ENCODE data around the gene PCYT1B. TPM values are rescaled to one million over a fixed set of nuclear protein-coding genes. Genes with fewer than 3 reads are reported as not detected.

PCYT1B gene
- total and polyA plus RNA-seq, 3 donors from 2014 or later, result 15.5 to 24.0 (median 23.9) TPM

DNA sequence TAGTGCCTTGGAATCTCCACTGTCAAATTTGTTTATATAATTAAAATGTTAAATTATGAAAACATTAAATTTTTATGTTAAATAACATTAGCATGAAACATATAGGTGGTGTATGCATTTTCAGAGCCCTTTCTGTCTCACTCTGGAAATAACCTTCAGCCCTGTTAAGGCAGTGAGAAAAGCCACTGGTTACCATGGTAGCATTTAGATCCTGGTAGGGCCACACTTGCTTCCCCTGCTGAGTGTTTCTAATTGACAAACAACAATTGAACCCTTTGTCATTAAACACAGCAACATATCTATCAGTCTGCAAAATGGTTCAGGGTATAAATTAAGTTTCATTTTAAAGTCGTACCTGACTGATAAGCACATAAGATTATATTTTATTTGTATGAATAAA is 118.5 kb downstream of the PCYT1B start:
- DNase-seq, result no peak
- Histone ChIP-seq H3K9me3 (no peaks in the 10 kb centered on the region), H3K27me3 (no peaks in the 10 kb centered on the region), H3K4me3 (no peak overlapping the region), H3K36me3 (ENCODE audit: low read depth, missing control alignments) (no peaks in the 10 kb centered on the region), H3K4me1 (no peaks in the 10 kb centered on the region), H3K27ac (no peak overlapping the region)
- TF ChIP-seq, protein P1, sequence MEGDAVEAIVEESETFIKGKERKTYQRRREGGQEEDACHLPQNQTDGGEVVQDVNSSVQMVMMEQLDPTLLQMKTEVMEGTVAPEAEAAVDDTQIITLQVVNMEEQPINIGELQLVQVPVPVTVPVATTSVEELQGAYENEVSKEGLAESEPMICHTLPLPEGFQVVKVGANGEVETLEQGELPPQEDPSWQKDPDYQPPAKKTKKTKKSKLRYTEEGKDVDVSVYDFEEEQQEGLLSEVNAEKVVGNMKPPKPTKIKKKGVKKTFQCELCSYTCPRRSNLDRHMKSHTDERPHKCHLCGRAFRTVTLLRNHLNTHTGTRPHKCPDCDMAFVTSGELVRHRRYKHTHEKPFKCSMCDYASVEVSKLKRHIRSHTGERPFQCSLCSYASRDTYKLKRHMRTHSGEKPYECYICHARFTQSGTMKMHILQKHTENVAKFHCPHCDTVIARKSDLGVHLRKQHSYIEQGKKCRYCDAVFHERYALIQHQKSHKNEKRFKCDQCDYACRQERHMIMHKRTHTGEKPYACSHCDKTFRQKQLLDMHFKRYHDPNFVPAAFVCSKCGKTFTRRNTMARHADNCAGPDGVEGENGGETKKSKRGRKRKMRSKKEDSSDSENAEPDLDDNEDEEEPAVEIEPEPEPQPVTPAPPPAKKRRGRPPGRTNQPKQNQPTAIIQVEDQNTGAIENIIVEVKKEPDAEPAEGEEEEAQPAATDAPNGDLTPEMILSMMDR (IDR thresholded peaks at IDR 0.05), result no peak
- TF ChIP-seq POLR2A (IDR thresholded peaks at IDR 0.05), result no peak
- intact Hi-C loops (cut with DNase I; ENCODE audit: low total_unique reads), result no loop called here
- WGBS, 2 donors, result 56 to 70% methylated on average over 1 of the region's 1 CpG

DNA sequence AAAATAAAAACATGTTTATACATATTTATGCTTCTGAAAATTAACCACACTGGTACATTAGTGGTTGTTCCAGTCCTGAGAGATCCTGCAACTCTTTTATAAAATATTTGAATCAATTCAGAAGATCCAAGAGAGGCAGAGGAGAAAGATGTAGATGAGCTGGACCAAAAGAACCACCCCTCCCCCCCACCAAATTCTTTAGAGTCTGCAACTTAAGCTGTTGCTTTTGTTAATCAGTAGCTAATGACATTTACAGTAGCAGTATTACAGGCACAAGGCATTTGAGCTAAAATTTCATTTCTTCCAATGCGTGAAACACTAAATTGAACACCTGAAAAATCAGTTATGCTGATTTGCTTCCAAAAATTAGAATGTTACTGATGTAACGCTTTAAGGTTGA is 120.5 kb downstream of the PCYT1B start:
- Histone ChIP-seq H3K27me3 (no peaks in the 10 kb centered on the region), H3K4me3 (no peak overlapping the region), H3K4me1 (no peaks in the 10 kb centered on the region), H3K36me3 (ENCODE audit: low read depth, missing control alignments) (no peaks in the 10 kb centered on the region), H3K27ac (no peak overlapping the region), H3K9me3 (no peaks in the 10 kb centered on the region)
- no peak for TF ChIP-seq POLR2A (IDR thresholded peaks at IDR 0.05)
- TF ChIP-seq, protein P1 (IDR thresholded peaks at IDR 0.05), result no peak
- intact Hi-C loops (cut with DNase I; ENCODE audit: low total_unique reads), result no loop called here
- no peak for DNase-seq
- 89 to 100% methylated on average over 2 of the region's 2 CpGs for WGBS, 2 donors

DNA sequence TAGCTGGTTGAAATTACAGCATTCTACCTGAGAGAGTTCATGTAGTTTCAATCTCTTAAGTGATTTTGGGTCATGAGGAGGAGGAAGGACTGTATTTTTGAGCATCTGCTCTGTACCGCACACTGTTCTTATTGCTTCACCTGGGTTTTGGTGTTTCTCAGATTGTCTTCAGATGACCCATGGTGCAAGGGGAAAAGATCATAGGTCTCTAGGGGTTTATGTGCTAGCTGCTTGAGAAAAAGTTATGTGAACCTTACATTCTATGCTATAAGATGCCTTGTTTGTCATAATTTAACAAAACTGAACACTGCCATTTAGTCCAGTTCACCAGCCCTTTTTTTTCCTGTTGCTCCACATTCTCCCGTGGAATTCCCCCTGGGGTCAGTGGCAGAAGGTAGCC is 121.7 kb downstream of the PCYT1B start:
- TF ChIP-seq POLR2A (IDR thresholded peaks at IDR 0.05), result no peak
- TF ChIP-seq, protein P1 (IDR thresholded peaks at IDR 0.05), result no peak
- Histone ChIP-seq H3K36me3 (ENCODE audit: low read depth, missing control alignments) (no peaks in the 10 kb centered on the region), H3K9me3 (no peaks in the 10 kb centered on the region), H3K27ac (no peak overlapping the region), H3K4me1 (no peaks in the 10 kb centered on the region), H3K27me3 (no peaks in the 10 kb centered on the region), H3K4me3 (no peak overlapping the region)
- 63 to 75% methylated on average over 2 of the region's 2 CpGs for WGBS, 2 donors
- DNase-seq, result no peak
- intact Hi-C loops (cut with DNase I; ENCODE audit: low total_unique reads), result no loop called here

DNA sequence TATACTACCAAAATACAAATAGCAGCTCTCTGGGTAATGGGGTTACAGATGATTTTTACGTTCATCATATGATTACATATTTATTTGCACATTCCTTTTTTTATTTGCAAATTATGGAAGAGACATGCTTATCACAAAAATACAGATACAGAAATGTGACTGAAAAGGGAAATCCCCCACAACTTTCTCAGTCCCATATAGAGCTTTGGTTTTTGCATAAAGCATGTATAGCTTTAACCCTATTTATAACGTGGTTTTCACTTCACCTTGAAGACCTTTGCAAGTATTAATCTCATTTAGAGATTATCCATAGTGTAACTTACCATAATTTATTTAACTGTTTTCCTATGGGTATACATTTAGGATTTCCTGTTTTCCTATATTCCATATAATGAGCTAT is 126.7 kb downstream of the PCYT1B start:
- 89 to 97% methylated on average over 2 of the region's 2 CpGs for WGBS, 2 donors

DNA sequence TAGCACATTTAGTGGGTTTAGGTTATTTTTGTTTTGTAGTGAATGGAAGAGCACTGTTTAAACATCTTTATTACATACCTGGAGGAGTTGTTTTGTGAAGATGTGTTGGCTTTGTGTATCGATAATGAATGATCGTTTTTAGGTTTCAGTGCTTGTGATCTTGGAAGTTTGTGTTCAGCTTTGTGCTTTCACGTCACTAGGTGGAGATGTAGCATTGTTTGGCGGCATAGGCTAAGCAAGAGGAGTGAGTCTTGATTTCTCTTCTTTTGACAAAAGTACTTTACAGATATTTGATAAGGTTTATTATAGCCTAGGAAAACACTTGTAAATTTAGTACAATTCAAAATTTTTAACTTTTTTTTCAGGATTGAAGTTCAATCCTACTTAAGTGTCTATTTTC is 131.7 kb downstream of the PCYT1B start:
- Histone ChIP-seq H3K27me3 (no peaks in the 10 kb centered on the region), H3K9me3 (no peaks in the 10 kb centered on the region), H3K4me1 (no peaks in the 10 kb centered on the region), H3K36me3 (ENCODE audit: low read depth, missing control alignments) (no peaks in the 10 kb centered on the region), H3K27ac (no peak overlapping the region), H3K4me3 (no peak overlapping the region)
- no peak for TF ChIP-seq POLR2A (IDR thresholded peaks at IDR 0.05)
- TF ChIP-seq, protein P1 (IDR thresholded peaks at IDR 0.05), result peak in 1 of 3 experiments; percentile 14
- peak; percentile 36 for DNase-seq
- intact Hi-C loops (cut with DNase I; ENCODE audit: low total_unique reads), result no loop called here
- WGBS, 2 donors, result 35 to 44% methylated on average over 4 of the region's 4 CpGs

More for the DNA sequence above, 126.7 kb downstream of the PCYT1B start:
- H3K4me3 ChIP-seq, result no peak overlapping the region
- no peak overlapping the region for H3K27ac ChIP-seq
- no peaks in the 10 kb centered on the region for H3K27me3 ChIP-seq
- DNase-seq, result no peak
- TF ChIP-seq, protein P1 (IDR thresholded peaks at IDR 0.05), result no peak
- TF ChIP-seq POLR2A (IDR thresholded peaks at IDR 0.05), result no peak
- intact Hi-C loops (cut with DNase I; ENCODE audit: low total_unique reads), result no loop called here
- H3K4me1 ChIP-seq, result no peaks in the 10 kb centered on the region
- no peaks in the 10 kb centered on the region for H3K9me3 ChIP-seq
- no peaks in the 10 kb centered on the region for H3K36me3 ChIP-seq (ENCODE audit: low read depth, missing control alignments)

Data from testis (tissue), 3 donors.